Fibroblast of lung (primary cell): ENCODE results near the gene BLTP2. TPM values are rescaled to one million over a fixed set of nuclear protein-coding genes. Genes with fewer than 3 reads are reported as not detected.

Experiments
- DNase-seq, 2 donors: peaks; one replicate each; pipeline versions ENCODE4 v3.0.0 to v3.0.0-alpha.2; 2010; ENCODE audit warnings: low read depth in 2 of 2
- H2AFZ ChIP-seq: 2 replicates; pipeline ENCODE4 v1.5.1; 2012; ENCODE audit warnings: low read length, control low read depth, inconsistent platforms
- H3K27ac ChIP-seq: 2 replicates; pipeline ENCODE4 v1.5.1; 2011; ENCODE audit warnings: low read length, control low read depth; ENCODE audit not compliant: insufficient read depth
- H3K27me3 ChIP-seq: 2 replicates; pipeline ENCODE4 v1.5.1; 2011; ENCODE audit warnings: mild to moderate bottlenecking, low read length; ENCODE audit not compliant: control insufficient read depth, insufficient read depth
- H3K36me3 ChIP-seq: 2 replicates; pipeline ENCODE4 v1.5.1; 2011; ENCODE audit warnings: low read length; ENCODE audit not compliant: control insufficient read depth, insufficient read depth
- H3K4me1 ChIP-seq: 2 replicates; pipeline ENCODE4 v1.5.1; 2011; ENCODE audit warnings: low read length; ENCODE audit not compliant: control insufficient read depth, insufficient read depth; ENCODE audit errors: extremely low read depth
- H3K4me2 ChIP-seq: 2 replicates; pipeline ENCODE4 v1.5.1; 2011; ENCODE audit warnings: low read length, control low read depth; ENCODE audit not compliant: insufficient read depth; ENCODE audit errors: extremely low read depth
- H3K4me3 ChIP-seq, 4 experiments: fragments of 200-600 bp in 1 of 4; sonication (generic) in 1 of 4; replicated peaks in 1 of 4; 2 replicates each; pipeline ENCODE4 v1.5.1; 2011 to 2016; ENCODE audit warnings: low read length in 4 of 4, low read depth in 3 of 4, mild to moderate bottlenecking in 3 of 4, control low read depth in 2 of 4, inconsistent platforms in 1 of 4, mixed read lengths in 1 of 4; ENCODE audit not compliant: insufficient read depth in 1 of 4; ENCODE audit errors: control extremely low read depth in 1 of 4
- H3K79me2 ChIP-seq: 2 replicates; pipeline ENCODE4 v1.5.1; 2012; ENCODE audit warnings: mild to moderate bottlenecking, low read length, inconsistent platforms; ENCODE audit not compliant: control insufficient read depth, insufficient read depth
- H3K9ac ChIP-seq: 2 replicates; pipeline ENCODE4 v1.5.1; 2011; ENCODE audit warnings: mild to moderate bottlenecking, low read length, control low read depth; ENCODE audit not compliant: insufficient read depth
- H3K9me3 ChIP-seq: 2 replicates; pipeline ENCODE4 v1.5.1; 2012; ENCODE audit warnings: low read depth, low read length; ENCODE audit not compliant: control insufficient read depth, insufficient read depth
- H4K20me1 ChIP-seq: 2 replicates; pipeline ENCODE4 v1.5.1; 2011; ENCODE audit warnings: low read length; ENCODE audit not compliant: control insufficient read depth, insufficient read depth; ENCODE audit errors: extremely low read depth
- CTCF ChIP-seq, 2 donors: IDR thresholded peaks in 1 of 2; conservative IDR thresholded peaks in 1 of 2; 1 replicate in 1 of 2; 2 replicates in 1 of 2; pipeline ENCODE4 v1.5.1; 2011 to 2012; ENCODE audit warnings: low read length in 2 of 2, control low read depth in 1 of 2, inconsistent platforms in 1 of 2, low read depth in 1 of 2, mild to moderate bottlenecking in 1 of 2
- EZH2 ChIP-seq: IDR thresholded peaks from 2 replicates; pipeline ENCODE4 v1.5.1; 2012; ENCODE audit warnings: low read length, control low read depth, mild to moderate bottlenecking; ENCODE audit errors: missing control alignments
- polyA plus RNA-seq, 2 donors: library from polyadenylated mRNA; depleted of rRNA in 1 of 2; stranded (reverse) in 1 of 2; unstranded in 1 of 2; fragments of >200 nt; gene quantifications; 2 replicates each; pipeline ENCODE4 v1.2.1, GENCODE V29; 2011 to 2012; ENCODE audit warnings: missing spikeins in 1 of 2
- total RNA-seq: library from RNA; depleted of rRNA; stranded (reverse); fragments of >200 nt; gene quantifications from 2 replicates; pipeline ENCODE4 v1.2.1, GENCODE V29; 2014

The BLTP2 gene
- total and polyA plus RNA-seq, 2 donors (not counting 1 experiment from before 2014, with no cell fraction given) = 74.9 to 160 TPM

GRCh38 chr17:28597606-28598383 is 47.2 kb downstream of the BLTP2 start:
- DNase-seq = no peak
- H3K9ac ChIP-seq = no peak overlapping the region
- TF ChIP-seq CTCF (conservative IDR thresholded peaks at IDR 0.05 in 1 of 2, IDR thresholded peaks at IDR 0.05 in 1 of 2; ENCODE audit: low read depth in 1 of 2, low read length in 2 of 2) (no peak), EZH2 (no peak)
- H3K9me3 ChIP-seq = no peaks in the 10 kb centered on the region
- peaks cover 6% of the 10 kb centered on the region for H3K4me1 ChIP-seq
- H3K4me3 ChIP-seq = peak overlapping the region; percentile 62 to 94 (median 86)
- no peaks in the 10 kb centered on the region for H3K36me3 ChIP-seq
- peaks cover 16% of the 10 kb centered on the region for H3K79me2 ChIP-seq
- H3K4me2 ChIP-seq = peak overlapping the region; percentile 98
- H3K27ac ChIP-seq = peak overlapping the region; percentile 94
- H2AFZ ChIP-seq = no peak overlapping the region
- H3K27me3 ChIP-seq = no peaks in the 10 kb centered on the region
- no peaks in the 10 kb centered on the region for H4K20me1 ChIP-seq

Other genes with a start within 250 kb of the BLTP2 start
- gene SLC46A1, start 238.9 kb downstream of the BLTP2 start, total RNA-seq = 3.6 and 5.1 TPM in 2 replicates
- gene SLC46A1, start 238.9 kb downstream of the BLTP2 start, polyA plus RNA-seq = 2.9 and 4.6 TPM in 2 replicates
- not detected in 2 replicates for gene SLC13A2, start 171.5 kb downstream of the BLTP2 start, total RNA-seq
- not detected in 2 replicates for gene SLC13A2, start 171.5 kb downstream of the BLTP2 start, polyA plus RNA-seq
- gene FOXN1, start 138.8 kb downstream of the BLTP2 start, total RNA-seq = not detected in 2 replicates
- not detected in 2 replicates for gene FOXN1, start 138.8 kb downstream of the BLTP2 start, polyA plus RNA-seq
- 16.9 and 19.2 TPM in 2 replicates for gene UNC119, start 92.5 kb downstream of the BLTP2 start, total RNA-seq
- gene UNC119, start 92.5 kb downstream of the BLTP2 start, polyA plus RNA-seq = 24.6 and 26.4 TPM in 2 replicates
- gene PIGS, start 73.6 kb downstream of the BLTP2 start, total RNA-seq = 32.6 and 53.7 TPM in 2 replicates
- gene PIGS, start 73.6 kb downstream of the BLTP2 start, polyA plus RNA-seq = 59.9 and 68.4 TPM in 2 replicates
- 59.3 and 91.3 TPM in 2 replicates for gene ALDOC, start 68.3 kb downstream of the BLTP2 start, total RNA-seq
- 47.3 and 111 TPM in 2 replicates for gene ALDOC, start 68.3 kb downstream of the BLTP2 start, polyA plus RNA-seq
- 1.5 and 13.7 TPM in 2 replicates for gene SPAG5, start 46.1 kb downstream of the BLTP2 start, total RNA-seq
- gene SPAG5, start 46.1 kb downstream of the BLTP2 start, polyA plus RNA-seq = 12.0 and 48.8 TPM in 2 replicates
- gene RSKR, start 31.0 kb downstream of the BLTP2 start, total RNA-seq = 3.8 and 4.1 TPM in 2 replicates
- gene RSKR, start 31.0 kb downstream of the BLTP2 start, polyA plus RNA-seq = 1.8 and 2.5 TPM in 2 replicates
- 56.5 and 58.5 TPM in 2 replicates for gene SDF2, start 16.7 kb upstream of the BLTP2 start, total RNA-seq
- gene SDF2, start 16.7 kb upstream of the BLTP2 start, polyA plus RNA-seq = 65.2 and 75.2 TPM in 2 replicates
- 36.7 and 61.6 TPM in 2 replicates for gene SUPT6H, start 17.0 kb upstream of the BLTP2 start, total RNA-seq
- gene SUPT6H, start 17.0 kb upstream of the BLTP2 start, polyA plus RNA-seq = 34.7 and 39.1 TPM in 2 replicates
- 2.3 and 2.6 TPM in 2 replicates for gene PROCA1, start 66.7 kb upstream of the BLTP2 start, total RNA-seq
- gene PROCA1, start 66.7 kb upstream of the BLTP2 start, polyA plus RNA-seq = 0.85 and 0.93 TPM in 2 replicates
- 159 and 174 TPM in 2 replicates for gene RAB34, start 72.7 kb upstream of the BLTP2 start, total RNA-seq
- 287 and 338 TPM in 2 replicates for gene RAB34, start 72.7 kb upstream of the BLTP2 start, polyA plus RNA-seq
- 519 and 881 TPM in 2 replicates for gene RPL23A, start 74.8 kb upstream of the BLTP2 start, total RNA-seq
- 1,041 and 1,196 TPM in 2 replicates for gene RPL23A, start 74.8 kb upstream of the BLTP2 start, polyA plus RNA-seq
- gene TLCD1, start 81.1 kb upstream of the BLTP2 start, total RNA-seq = 4.1 and 6.6 TPM in 2 replicates
- 10.8 and 11.5 TPM in 2 replicates for gene TLCD1, start 81.1 kb upstream of the BLTP2 start, polyA plus RNA-seq
- gene NEK8, start 83.6 kb upstream of the BLTP2 start, total RNA-seq = 2.8 TPM in 2 replicates
- gene NEK8, start 83.6 kb upstream of the BLTP2 start, polyA plus RNA-seq = 3.0 and 3.8 TPM in 2 replicates
- 28.7 and 32.6 TPM in 2 replicates for gene TRAF4, start 98.9 kb upstream of the BLTP2 start, total RNA-seq
- gene TRAF4, start 98.9 kb upstream of the BLTP2 start, polyA plus RNA-seq = 17.5 and 20.8 TPM in 2 replicates
- gene FAM222B, start 197.6 kb upstream of the BLTP2 start, total RNA-seq = 1.8 and 2.8 TPM in 2 replicates
- gene FAM222B, start 197.6 kb upstream of the BLTP2 start, polyA plus RNA-seq = 9.0 and 10.5 TPM in 2 replicates
- gene ERAL1, start 209.9 kb upstream of the BLTP2 start, total RNA-seq = 20.8 and 25.4 TPM in 2 replicates
- gene ERAL1, start 209.9 kb upstream of the BLTP2 start, polyA plus RNA-seq = 39.0 and 55.7 TPM in 2 replicates